PC-3 (cell line): Measurements from ENCODE around the gene HOXA2. TPM values are rescaled to one million over a fixed set of nuclear protein-coding genes. Genes with fewer than 3 reads are reported as not detected.

ENCODE experiments used
- ATAC-seq: fragments of 200-7000 bp; cut with Tn5 transposase; 2 replicates; pipeline ENCODE4 v1.9.1; 2020; ENCODE audit warnings: mild to moderate bottlenecking, moderate library complexity
- BruUV-seq: library from RNA; stranded (reverse); fragments of 400-500 nt; replicated peaks from 2 replicates; lab custom pipeline; 2021; lab: Mats Ljungman, UMichigan
- CTCF ChIA-PET: fragments of 300-600 bp; sonication (Branson Sonifier 250); formaldehyde crosslinking; loops from one replicate; lab custom pipeline; 2022; ENCODE audit warnings: antibody characterized with exemption; lab: Charles Lee
- POLR2A ChIA-PET: fragments of 300-600 bp; sonication (Branson Sonifier 250); formaldehyde crosslinking; loops from one replicate; lab custom pipeline; 2022; ENCODE audit warnings: antibody characterized with exemption; ENCODE audit not compliant: unreplicated experiment; lab: Charles Lee
- DNase-seq: peaks from one replicate; pipeline ENCODE4 v3.0.0-alpha.2; 2015
- H2AFZ ChIP-seq: fragments of 300-600 bp; sonication (generic); 2 replicates; pipeline ENCODE4 v1.6.0; 2016; ENCODE audit warnings: antibody characterized with exemption, low read length
- H3F3A ChIP-seq: fragments of 300-600 bp; sonication (generic); one replicate; pipeline ENCODE4 v1.6.0; 2017; ENCODE audit warnings: antibody characterized with exemption, low read length, control low read depth, mild to moderate bottlenecking; ENCODE audit not compliant: unreplicated experiment
- H3K27ac ChIP-seq: fragments of 300-600 bp; sonication (generic); 2 replicates; pipeline ENCODE4 v1.5.1; 2016; ENCODE audit warnings: mild to moderate bottlenecking, low read length
- H3K27me3 ChIP-seq: fragments of 300-600 bp; sonication (generic); 2 replicates; pipeline ENCODE4 v1.6.1; 2016; ENCODE audit warnings: low read length, mixed read lengths
- H3K36me3 ChIP-seq: fragments of 300-600 bp; sonication (generic); 2 replicates; pipeline ENCODE4 v1.6.1; 2016; ENCODE audit warnings: low read depth, mixed run types, low read length, mixed read lengths
- H3K4me1 ChIP-seq: fragments of 300-600 bp; sonication (generic); 2 replicates; pipeline ENCODE4 v1.5.1; 2016; ENCODE audit warnings: low read length; ENCODE audit not compliant: insufficient read depth
- H3K4me2 ChIP-seq: fragments of 300-600 bp; sonication (generic); 2 replicates; pipeline ENCODE4 v1.6.0; 2016; ENCODE audit warnings: low read length
- H3K4me3 ChIP-seq: fragments of 300-600 bp; sonication (generic); 2 replicates; pipeline ENCODE4 v1.5.1; 2016; ENCODE audit warnings: mild to moderate bottlenecking, low read length, mixed read lengths
- H3K79me2 ChIP-seq: fragments of 300-600 bp; sonication (generic); 2 replicates; pipeline ENCODE4 v1.6.1; 2017; ENCODE audit warnings: low read length, mixed read lengths
- H3K9ac ChIP-seq: fragments of 300-600 bp; sonication (generic); 2 replicates; pipeline ENCODE4 v1.6.0; 2016; ENCODE audit warnings: mild to moderate bottlenecking, low read length
- H3K9me2 ChIP-seq: fragments of 300-600 bp; sonication (generic); replicated peaks from 2 replicates; pipeline ENCODE4 v1.6.1; 2016; ENCODE audit warnings: mixed run types, low read length, mixed read lengths
- H3K9me3 ChIP-seq: fragments of 300-600 bp; sonication (generic); 2 replicates; pipeline ENCODE4 v1.6.1; 2016; ENCODE audit warnings: low read length, mixed read lengths
- H4K20me1 ChIP-seq: fragments of 300-600 bp; sonication (generic); 2 replicates; pipeline ENCODE4 v1.6.1; 2016; ENCODE audit warnings: low read length, mixed read lengths
- EZH2 ChIP-seq: fragments of 300-600 bp; sonication (generic); IDR thresholded peaks from one replicate; pipeline ENCODE4 v1.6.1; 2017; ENCODE audit warnings: antibody characterized with exemption, mild to moderate bottlenecking, low read length; ENCODE audit not compliant: unreplicated experiment
- EZH2phosphoT487 ChIP-seq: fragments of 300-600 bp; sonication (generic); IDR thresholded peaks from 2 replicates; pipeline ENCODE4 v1.6.1; 2018; ENCODE audit warnings: mild to moderate bottlenecking, antibody characterized with exemption, low read length, borderline replicate concordance
- intact Hi-C: fragments of 100-400 bp; cut with micrococcal nuclease; formaldehyde crosslinking; loops from 2 replicates; pipeline ENCODE4 v1.9.0; 2023
- total RNA-seq: library from RNA; depleted of rRNA; stranded (reverse); fragments of >200 nt; gene quantifications from 2 replicates; pipeline ENCODE4 v1.2.3, GENCODE V29; 2014
- TF ChIP-seq, protein P1 (sequence below): fragments of 300-600 bp; sonication (generic); conservative IDR thresholded peaks from 2 replicates; pipeline ENCODE4 v1.5.1; 2017; ENCODE audit warnings: antibody characterized with exemption, low read depth, mild to moderate bottlenecking, low read length

Gene HOXA2
- total RNA-seq, 1 experiment from 2014 or later = 0.07 TPM

DNA sequence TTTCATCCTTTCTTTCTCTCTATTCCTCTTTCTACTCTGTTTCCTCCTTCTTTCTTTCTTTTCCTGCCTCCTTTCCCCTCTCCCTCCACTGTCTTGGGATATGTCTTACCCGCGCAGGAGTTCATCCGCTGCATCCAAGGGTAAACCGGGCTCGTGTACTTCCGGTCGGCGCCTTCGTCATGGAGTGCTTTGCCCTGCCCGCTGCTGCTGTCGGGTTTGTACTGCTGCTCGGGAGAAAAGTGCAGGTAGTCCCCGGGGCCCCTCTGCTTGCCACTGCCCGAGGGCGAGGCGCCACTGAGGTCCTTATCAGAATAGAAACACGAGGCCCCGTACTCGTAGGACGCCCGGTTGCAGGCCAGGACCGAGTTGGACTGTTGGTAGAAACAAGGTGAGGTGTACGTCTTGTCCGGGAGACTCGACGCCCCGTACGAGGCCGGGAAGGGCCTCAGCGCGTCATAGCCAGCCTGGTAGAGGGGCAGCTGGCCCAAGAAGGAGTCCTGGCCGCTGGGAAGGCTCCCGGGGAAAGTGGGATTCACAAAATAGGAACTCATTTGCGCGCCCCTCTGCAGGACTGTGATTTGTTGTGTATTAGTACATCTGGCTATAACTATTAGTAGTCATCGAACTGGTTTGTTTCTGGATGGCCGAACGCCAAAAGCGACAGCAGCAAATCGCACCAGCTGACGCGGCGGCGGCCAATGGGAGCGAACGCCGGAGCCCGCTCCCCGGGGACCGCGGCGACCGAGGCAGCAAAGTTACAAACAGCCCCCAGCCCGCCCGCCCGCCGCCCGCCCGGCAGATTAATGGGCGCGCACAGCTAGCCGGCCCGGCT, 44.9 kb upstream of the HOXA2 start, which contains the start of gene HOXA6:
TSS of gene HOXA6 (minus strand) at position 576 of the 832 bp plus-strand sequence. CDS start at position 551, 25 bp downstream.
- Histone ChIP-seq H3F3A (no peaks in the 10 kb centered on the region), H3K27ac (peak within 1 kb of the TSS; percentile 84), H3K9me2 (no peaks in the 10 kb centered on the region), H3K9ac (peak within 1 kb of the TSS; percentile 73), H4K20me1 (no peaks in the 10 kb centered on the region), H3K36me3 (peaks cover 13% of the 10 kb centered on the region; the same call in 1 of the 2 replicates), H3K4me2 (peak within 1 kb of the TSS; percentile 92), H3K4me3 (peak within 1 kb of the TSS; percentile 78), H3K79me2 (peaks cover 63% of the 10 kb centered on the region), H2AFZ (peak within 1 kb of the TSS; percentile 73), H3K9me3 (no peaks in the 10 kb centered on the region), H3K4me1 (peaks cover 21% of the 10 kb centered on the region), H3K27me3 (no peaks in the 10 kb centered on the region)
- ChIA-PET POLR2A (interaction anchor here (0.6 to 1.1 kb wide), 4 partner anchors 22 to 772 kb away, joined by 3 to 5 read pairs (median 4); no protein-coding TSS in a partner anchor), CTCF (no interaction called here)
- no TSS peak for BruUV-seq
- intact Hi-C loops = loop anchor here (2.0 kb wide), 1 partner anchor 17 kb away; the partner anchor contains the start of gene HOXA9
- ATAC-seq (peak; percentile 1; the same call in 1 of the 2 replicates), DNase-seq (peak; percentile 74)
- TF ChIP-seq EZH2 = no peak
- TF ChIP-seq EZH2phosphoT487 = no peak
- TF ChIP-seq, protein P1, sequence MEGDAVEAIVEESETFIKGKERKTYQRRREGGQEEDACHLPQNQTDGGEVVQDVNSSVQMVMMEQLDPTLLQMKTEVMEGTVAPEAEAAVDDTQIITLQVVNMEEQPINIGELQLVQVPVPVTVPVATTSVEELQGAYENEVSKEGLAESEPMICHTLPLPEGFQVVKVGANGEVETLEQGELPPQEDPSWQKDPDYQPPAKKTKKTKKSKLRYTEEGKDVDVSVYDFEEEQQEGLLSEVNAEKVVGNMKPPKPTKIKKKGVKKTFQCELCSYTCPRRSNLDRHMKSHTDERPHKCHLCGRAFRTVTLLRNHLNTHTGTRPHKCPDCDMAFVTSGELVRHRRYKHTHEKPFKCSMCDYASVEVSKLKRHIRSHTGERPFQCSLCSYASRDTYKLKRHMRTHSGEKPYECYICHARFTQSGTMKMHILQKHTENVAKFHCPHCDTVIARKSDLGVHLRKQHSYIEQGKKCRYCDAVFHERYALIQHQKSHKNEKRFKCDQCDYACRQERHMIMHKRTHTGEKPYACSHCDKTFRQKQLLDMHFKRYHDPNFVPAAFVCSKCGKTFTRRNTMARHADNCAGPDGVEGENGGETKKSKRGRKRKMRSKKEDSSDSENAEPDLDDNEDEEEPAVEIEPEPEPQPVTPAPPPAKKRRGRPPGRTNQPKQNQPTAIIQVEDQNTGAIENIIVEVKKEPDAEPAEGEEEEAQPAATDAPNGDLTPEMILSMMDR = no peak

DNA sequence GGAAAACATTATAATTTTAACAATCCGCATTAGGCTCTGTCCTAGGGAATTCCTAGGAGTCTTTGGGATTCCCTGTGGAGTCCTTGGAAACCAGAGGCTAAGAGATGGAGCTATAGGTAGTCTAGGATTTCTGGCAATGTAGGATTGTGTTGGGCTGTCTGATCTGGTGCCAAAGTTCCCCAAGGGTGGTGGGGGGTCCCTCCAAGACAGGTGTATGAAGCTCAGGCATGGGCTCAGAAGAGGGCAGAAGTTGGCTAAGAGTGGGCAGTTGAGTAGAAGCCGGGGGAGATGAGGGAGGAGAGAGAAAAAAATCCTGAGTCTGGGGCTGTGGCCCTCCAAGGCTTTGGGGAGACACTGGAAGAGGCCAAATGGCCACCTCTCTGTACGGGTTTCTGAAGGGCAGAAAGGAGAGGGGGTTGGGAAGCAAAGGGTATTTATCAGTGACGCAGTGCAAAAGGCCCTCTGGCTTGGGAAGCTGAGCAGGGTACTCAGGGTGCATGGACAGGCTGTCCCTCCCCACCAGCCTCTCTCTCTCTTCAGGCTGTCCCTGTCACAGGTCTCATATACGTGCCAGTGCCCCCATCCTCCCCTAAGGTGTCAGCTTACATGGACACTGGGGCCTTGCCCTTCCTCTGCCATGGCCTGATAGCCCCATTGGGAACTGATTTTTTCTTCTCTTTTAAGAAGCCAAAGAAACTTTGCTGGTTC, 44.2 kb upstream of the HOXA2 start:
- Histone ChIP-seq H4K20me1 (no peaks in the 10 kb centered on the region), H3K4me3 (no peak overlapping the region), H3K27ac (no peak overlapping the region), H3K9ac (no peak overlapping the region), H3K9me2 (no peaks in the 10 kb centered on the region), H3K4me1 (peaks cover 21% of the 10 kb centered on the region), H2AFZ (no peak overlapping the region), H3K27me3 (no peaks in the 10 kb centered on the region), H3K4me2 (peak overlapping the region; percentile 92), H3F3A (no peaks in the 10 kb centered on the region), H3K79me2 (peaks cover 56% of the 10 kb centered on the region), H3K36me3 (peaks cover 13% of the 10 kb centered on the region; the same call in 1 of the 2 replicates), H3K9me3 (no peaks in the 10 kb centered on the region)
- ChIA-PET CTCF (no interaction called here), POLR2A (no interaction called here)
- ATAC-seq = no peak
- TF ChIP-seq, protein P1 = no peak
- TF ChIP-seq EZH2 (no peak), EZH2phosphoT487 (no peak)
- no peak for DNase-seq
- intact Hi-C loops = no loop called here
- no TSS peak for BruUV-seq
